Neutrophil (primary cell): Measurements from ENCODE around the gene CFAP73.
A peak's percentile ranks its signal among the peaks of the same experiment; 100 is the strongest.

Experiments
- H3K27ac ChIP-seq: fragments of 200-600 bp; sonication (generic); 2 replicates; pipeline ENCODE4 v1.5.1; 2016; ENCODE audit warnings: mild to moderate bottlenecking, moderate library complexity
- H3K27me3 ChIP-seq: fragments of 200-600 bp; sonication (generic); 2 replicates; pipeline ENCODE4 v1.6.0; 2016; ENCODE audit warnings: mild to moderate bottlenecking
- H3K36me3 ChIP-seq: fragments of 200-600 bp; sonication (generic); 2 replicates; pipeline ENCODE4 v1.5.1; 2017
- H3K4me1 ChIP-seq, 2 experiments: fragments of 200-600 bp in 1 of 2; sonication (generic) in 1 of 2; 1 replicate in 1 of 2; 2 replicates in 1 of 2; pipeline versions ENCODE4 v1.5.1 to v1.6.1; 2013 to 2016; ENCODE audit warnings: low read depth in 1 of 2, low read length in 1 of 2, mild to moderate bottlenecking in 1 of 2, moderate library complexity in 1 of 2; ENCODE audit not compliant: control insufficient read depth in 1 of 2, insufficient read depth in 1 of 2
- H3K4me3 ChIP-seq, 2 experiments: fragments of 200-600 bp in 1 of 2; sonication (generic) in 1 of 2; 1 replicate in 1 of 2; 2 replicates in 1 of 2; pipeline ENCODE4 v1.5.1; 2013 to 2016; ENCODE audit warnings: low read depth in 1 of 2, low read length in 1 of 2, mild to moderate bottlenecking in 1 of 2, moderate library complexity in 1 of 2
- H3K9me3 ChIP-seq: fragments of 200-600 bp; sonication (generic); 2 replicates; pipeline ENCODE4 v1.5.1; 2016
- TF ChIP-seq, protein P1 (sequence below): fragments of 200-600 bp; sonication (generic); IDR thresholded peaks from 2 replicates; pipeline ENCODE4 v1.5.1; 2016; ENCODE audit warnings: antibody characterized with exemption

Gene CFAP73

DNA sequence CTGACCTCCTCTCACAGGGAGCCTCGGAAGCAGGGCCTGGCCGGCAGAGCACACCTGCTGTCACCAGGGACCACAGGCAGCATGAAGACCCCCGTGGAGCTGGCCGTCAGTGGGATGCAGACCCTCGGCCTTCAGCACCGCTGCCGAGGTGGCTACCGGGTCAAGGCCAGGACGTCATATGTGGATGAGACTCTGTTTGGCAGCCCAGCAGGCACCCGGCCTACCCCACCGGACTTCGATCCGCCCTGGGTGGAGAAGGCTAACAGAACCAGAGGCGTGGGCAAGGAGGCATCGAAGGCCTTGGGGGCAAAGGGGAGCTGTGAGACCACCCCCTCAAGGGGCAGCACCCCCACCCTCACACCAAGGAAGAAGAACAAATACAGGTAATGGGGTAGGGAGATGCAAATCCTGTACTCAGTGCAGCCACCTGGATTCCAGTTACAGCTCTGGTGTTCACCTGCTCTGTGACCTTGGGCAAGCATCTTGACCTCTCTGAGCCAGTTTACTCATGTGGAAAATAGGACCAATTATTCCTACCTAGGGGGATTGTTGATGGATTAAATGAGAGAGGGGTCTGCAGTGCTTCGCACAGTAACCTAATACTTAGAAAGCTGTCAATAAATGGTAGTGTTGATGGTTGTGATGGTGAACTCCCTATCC is 37.3 kb downstream of the CFAP73 start:
- no peaks in the 10 kb centered on the region for H3K27me3 ChIP-seq
- peak overlapping the region in 1 of 2 experiments; percentile 97 for H3K4me3 ChIP-seq
- peaks cover 16 to 20% of the 10 kb centered on the region in 2 experiments for H3K4me1 ChIP-seq
- TF ChIP-seq, protein P1, sequence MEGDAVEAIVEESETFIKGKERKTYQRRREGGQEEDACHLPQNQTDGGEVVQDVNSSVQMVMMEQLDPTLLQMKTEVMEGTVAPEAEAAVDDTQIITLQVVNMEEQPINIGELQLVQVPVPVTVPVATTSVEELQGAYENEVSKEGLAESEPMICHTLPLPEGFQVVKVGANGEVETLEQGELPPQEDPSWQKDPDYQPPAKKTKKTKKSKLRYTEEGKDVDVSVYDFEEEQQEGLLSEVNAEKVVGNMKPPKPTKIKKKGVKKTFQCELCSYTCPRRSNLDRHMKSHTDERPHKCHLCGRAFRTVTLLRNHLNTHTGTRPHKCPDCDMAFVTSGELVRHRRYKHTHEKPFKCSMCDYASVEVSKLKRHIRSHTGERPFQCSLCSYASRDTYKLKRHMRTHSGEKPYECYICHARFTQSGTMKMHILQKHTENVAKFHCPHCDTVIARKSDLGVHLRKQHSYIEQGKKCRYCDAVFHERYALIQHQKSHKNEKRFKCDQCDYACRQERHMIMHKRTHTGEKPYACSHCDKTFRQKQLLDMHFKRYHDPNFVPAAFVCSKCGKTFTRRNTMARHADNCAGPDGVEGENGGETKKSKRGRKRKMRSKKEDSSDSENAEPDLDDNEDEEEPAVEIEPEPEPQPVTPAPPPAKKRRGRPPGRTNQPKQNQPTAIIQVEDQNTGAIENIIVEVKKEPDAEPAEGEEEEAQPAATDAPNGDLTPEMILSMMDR = no peak
- peaks cover 6% of the 10 kb centered on the region for H3K36me3 ChIP-seq
- H3K9me3 ChIP-seq = no peaks in the 10 kb centered on the region
- H3K27ac ChIP-seq = no peak overlapping the region

DNA sequence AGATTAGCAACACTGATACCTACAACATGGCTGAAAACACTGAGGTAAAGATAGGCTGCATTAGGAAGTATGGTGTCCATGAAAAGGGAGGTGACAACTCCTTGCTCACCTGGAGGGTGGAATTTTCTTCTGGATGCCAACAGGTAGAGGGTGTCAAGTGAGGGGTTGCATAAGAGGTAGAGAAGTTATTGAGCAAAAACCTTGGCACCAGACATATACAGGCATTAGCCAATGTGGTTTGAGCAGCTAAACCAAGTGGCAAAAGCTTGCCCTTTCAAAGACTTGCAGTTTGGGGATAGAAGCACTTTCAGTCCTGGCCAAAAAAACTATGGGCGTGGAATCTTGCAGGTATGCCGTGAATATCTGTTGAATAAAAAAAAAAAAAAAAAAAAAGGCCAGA is 39.8 kb downstream of the CFAP73 start:
- Histone ChIP-seq H3K36me3 (peaks cover 11% of the 10 kb centered on the region), H3K4me3 (no peak overlapping the region), H3K27ac (no peak overlapping the region), H3K4me1 (peaks cover 14 to 16% of the 10 kb centered on the region in 2 experiments), H3K9me3 (no peaks in the 10 kb centered on the region), H3K27me3 (no peaks in the 10 kb centered on the region)
- TF ChIP-seq, protein P1 = no peak

DNA sequence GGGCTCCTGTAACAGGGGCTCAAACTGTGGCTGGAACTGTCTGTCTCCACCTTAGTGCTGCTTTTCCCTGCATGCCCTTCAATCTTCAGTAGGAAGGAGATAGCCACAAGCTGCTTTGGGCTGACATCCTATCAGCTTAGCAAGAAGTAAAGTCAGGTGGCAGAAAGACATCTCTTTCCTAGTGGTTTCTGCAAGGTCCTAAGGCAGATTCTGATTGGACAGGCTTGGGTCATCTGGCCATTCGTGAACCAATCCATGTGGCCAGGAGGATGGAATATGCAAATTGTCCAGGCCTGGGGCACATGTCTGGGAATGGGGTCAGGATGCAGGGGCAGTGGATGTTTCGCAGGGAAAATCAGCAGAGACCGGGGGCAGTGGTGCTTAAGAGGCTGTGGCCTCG is 41.2 kb downstream of the CFAP73 start:
- H3K27ac ChIP-seq = no peak overlapping the region
- no peak overlapping the region for H3K4me3 ChIP-seq
- H3K4me1 ChIP-seq = peaks cover 9 to 10% of the 10 kb centered on the region in 2 experiments
- no peaks in the 10 kb centered on the region for H3K27me3 ChIP-seq
- TF ChIP-seq, protein P1 = no peak
- H3K36me3 ChIP-seq = peaks cover 11% of the 10 kb centered on the region
- H3K9me3 ChIP-seq = no peaks in the 10 kb centered on the region

DNA sequence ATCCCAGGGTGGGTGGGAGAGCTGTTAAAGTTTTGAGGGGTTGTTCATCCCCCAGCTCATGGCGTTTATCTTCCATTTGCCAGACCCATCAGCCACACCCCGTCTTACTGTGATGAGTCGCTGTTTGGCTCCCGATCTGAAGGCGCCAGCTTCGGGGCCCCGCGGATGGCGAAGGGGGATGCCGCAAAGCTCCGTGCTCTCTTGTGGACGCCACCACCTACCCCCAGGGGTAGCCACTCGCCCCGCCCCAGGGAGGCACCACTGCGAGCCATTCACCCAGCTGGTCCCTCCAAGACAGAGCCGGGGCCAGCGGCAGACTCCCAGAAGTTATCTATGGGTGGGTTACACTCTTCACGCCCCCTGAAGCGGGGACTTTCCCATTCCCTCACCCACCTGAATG is 41.7 kb downstream of the CFAP73 start:
- Histone ChIP-seq H3K36me3 (peaks cover 11% of the 10 kb centered on the region), H3K4me1 (peaks cover 4 to 5% of the 10 kb centered on the region in 2 experiments), H3K27ac (no peak overlapping the region), H3K9me3 (no peaks in the 10 kb centered on the region), H3K4me3 (no peak overlapping the region), H3K27me3 (no peaks in the 10 kb centered on the region)
- TF ChIP-seq, protein P1 = no peak

DNA sequence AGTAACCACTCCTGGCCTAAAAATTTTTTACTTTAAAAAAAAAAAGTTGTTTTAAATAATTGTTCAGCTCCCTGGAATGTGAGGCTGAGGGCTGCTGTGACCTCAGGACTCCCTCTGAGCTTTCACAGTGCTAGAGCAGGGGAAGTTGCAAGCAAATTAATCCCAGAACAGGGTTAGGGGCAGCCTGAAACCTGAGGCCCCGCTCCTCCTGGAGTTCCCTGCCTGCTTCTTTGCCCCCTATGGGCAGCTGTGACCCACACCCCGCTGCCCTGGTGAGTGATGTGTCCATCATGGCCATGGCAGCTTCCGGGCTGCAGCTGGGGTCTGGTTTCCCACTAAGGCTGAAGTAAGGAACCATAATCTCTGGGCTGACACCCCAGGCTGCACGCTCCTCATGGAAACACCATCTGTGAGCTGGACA is 45.5 kb downstream of the CFAP73 start:
- no peak overlapping the region for H3K27ac ChIP-seq
- H3K27me3 ChIP-seq = no peaks in the 10 kb centered on the region
- peaks cover 1 to 2% of the 10 kb centered on the region in 2 experiments for H3K4me1 ChIP-seq
- no peaks in the 10 kb centered on the region for H3K9me3 ChIP-seq
- H3K36me3 ChIP-seq = peaks cover 11% of the 10 kb centered on the region
- TF ChIP-seq, protein P1 = no peak
- no peak overlapping the region for H3K4me3 ChIP-seq
